NCI-H82 treated with DMSO at 0.1 percent for 48 hours (cell line): ENCODE data around the gene MYO5C.

Experiments used
- DNase-seq: peaks from one replicate; lab custom pipeline; 2025; ENCODE audit not compliant: unreplicated experiment; lab: John Stamatoyannopoulos, UW

The MYO5C gene, protein sequence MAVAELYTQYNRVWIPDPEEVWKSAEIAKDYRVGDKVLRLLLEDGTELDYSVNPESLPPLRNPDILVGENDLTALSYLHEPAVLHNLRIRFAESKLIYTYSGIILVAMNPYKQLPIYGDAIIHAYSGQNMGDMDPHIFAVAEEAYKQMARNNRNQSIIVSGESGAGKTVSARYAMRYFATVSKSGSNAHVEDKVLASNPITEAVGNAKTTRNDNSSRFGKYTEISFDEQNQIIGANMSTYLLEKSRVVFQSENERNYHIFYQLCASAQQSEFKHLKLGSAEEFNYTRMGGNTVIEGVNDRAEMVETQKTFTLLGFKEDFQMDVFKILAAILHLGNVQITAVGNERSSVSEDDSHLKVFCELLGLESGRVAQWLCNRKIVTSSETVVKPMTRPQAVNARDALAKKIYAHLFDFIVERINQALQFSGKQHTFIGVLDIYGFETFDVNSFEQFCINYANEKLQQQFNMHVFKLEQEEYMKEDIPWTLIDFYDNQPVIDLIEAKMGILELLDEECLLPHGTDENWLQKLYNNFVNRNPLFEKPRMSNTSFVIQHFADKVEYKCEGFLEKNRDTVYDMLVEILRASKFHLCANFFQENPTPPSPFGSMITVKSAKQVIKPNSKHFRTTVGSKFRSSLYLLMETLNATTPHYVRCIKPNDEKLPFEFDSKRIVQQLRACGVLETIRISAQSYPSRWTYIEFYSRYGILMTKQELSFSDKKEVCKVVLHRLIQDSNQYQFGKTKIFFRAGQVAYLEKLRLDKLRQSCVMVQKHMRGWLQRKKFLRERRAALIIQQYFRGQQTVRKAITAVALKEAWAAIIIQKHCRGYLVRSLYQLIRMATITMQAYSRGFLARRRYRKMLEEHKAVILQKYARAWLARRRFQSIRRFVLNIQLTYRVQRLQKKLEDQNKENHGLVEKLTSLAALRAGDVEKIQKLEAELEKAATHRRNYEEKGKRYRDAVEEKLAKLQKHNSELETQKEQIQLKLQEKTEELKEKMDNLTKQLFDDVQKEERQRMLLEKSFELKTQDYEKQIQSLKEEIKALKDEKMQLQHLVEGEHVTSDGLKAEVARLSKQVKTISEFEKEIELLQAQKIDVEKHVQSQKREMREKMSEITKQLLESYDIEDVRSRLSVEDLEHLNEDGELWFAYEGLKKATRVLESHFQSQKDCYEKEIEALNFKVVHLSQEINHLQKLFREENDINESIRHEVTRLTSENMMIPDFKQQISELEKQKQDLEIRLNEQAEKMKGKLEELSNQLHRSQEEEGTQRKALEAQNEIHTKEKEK (N-terminal part only)

DNA sequence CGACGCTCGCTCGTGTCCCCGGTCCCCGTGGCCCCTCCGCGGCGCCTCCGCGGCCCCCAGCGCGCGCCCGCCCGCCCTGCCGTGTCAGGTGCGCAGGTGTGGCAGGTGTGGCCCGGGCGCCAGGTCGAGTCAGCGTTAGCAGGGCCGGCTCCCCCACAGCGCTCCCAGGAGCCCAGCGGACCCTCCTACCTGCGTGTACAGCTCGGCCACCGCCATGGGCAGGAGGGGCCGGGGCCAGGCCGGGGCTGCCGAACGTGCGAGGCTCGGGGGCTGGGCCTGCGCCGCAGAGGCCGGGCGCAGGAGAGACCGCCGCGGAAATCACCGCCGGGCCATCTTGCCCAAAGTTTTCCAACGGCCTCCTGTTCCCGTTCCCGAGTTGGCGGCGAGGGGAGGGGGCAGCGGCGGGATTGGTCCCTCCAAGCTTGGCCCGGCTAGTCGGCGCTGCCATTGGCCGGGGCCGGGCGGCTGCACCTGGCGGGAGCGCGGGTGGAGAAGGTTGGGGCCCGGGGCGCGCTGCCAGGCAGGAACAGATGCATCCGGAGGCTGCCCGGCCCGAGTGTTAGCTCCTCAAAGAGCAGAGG is at the start of gene MYO5C:
MYO5C (minus strand) TSS at position 384 of the 581 bp plus-strand sequence; CDS start at position 216, 168 bp downstream.
- no peak for DNase-seq

DNA sequence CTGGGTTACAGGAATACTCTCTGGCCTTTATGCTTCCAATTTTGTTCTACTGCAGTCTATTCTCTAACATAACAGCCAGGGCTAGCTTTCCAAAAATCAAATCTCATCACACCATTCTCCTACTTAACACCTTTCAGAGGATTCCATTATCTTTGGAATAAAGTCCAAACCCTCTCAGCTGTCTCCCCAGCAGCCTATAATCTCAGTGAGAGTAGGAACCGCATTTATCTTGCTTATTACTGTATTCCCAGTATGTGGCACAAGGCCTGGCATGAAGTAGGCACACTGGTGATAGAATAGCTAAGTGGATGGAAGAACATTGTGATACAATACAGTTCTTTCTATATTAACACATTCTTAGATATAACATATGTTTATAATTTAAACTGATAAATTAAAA is 49.0 kb upstream of the MYO5C start:
- no peak for DNase-seq

DNA sequence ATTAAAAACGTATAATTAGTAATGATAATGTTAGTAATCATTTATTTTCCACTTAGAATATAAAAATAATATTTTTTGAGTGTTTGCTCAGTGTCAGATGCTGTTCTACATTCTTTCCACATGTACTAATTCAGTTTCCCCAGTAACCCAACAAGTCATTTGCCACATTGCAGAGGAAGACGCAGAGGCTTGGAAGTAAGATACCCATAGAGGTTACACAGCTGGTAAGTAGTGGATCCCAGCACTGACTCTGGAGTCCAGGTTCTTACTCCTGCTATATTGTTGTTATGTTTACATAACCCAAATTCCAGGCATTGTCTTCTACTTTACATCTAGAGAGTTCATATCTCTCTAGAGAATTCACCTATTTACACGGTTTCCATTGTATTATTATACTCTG is 48.2 kb upstream of the MYO5C start:
- DNase-seq: no peak

DNA sequence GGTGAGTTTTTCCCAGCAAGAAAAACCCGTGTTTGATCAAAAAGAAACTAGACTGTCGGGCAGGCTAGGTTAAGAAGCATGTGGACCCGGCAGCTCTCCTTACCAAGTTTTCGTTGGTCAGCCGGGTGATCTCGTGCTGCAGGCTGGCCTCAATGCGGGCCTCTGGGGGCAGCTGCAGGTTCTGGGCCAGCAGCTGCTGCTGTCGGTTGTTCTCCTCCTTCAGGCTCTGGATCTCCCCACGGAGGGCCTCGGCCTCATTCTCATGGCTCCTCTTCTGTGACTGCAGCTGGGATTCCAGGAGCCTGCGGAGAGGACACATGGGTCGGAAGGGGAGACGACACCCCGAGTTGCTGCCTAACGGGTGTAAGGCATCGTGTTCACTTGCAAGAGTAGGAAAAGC is 44.5 kb upstream of the MYO5C start:
- no peak for DNase-seq

DNA sequence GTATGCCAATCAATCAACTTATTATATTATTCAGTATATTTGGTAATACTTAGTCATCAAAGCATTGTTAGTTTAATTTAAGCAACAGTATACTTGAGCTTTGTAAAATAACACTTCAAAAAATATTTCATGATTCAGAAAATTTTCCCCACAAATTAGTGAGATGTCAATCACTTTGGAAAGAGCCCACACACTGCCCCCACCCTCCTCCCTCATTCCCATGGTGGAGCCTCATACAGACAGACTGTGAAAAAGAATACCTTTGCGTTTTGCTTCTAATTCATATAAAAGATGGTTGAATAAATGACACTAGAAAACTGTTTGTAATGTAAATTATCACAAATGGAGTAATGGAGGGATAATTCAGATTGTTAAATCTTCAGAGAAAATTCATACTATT is 43.3 kb upstream of the MYO5C start:
- no peak for DNase-seq

GRCh38 chr15:52338058-52338457 is 42.5 kb upstream of the MYO5C start:
- DNase-seq: no peak

DNA sequence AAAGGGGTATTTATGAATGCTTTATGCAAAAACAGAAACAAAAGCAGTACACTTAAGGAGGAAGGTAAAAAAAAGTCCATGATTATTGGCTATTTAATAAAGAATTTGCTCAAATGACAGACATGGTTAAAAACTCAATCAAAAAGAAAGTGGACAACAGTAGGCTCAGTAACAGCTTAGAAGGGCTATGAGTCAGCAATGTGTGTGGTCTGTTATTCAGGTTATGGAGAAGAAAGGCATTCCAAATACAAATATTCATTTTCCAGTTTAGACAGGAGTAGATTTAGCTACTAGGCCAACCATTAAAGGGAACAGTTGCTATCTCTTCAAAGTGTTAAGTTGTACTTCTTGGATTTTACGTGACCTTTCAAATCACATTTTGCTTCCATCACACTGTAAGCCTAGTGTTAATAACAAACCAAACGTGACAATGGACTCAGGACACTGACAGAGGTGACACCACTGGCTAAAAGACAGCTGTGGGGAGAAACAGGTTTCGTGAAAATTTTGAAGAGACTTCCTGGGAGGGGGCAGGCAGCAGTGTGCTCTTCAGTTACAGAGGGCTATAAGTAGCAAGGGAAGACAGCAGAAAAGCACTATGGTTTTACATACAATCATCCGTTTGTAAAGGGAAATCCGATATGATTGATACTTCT is 41.7 kb upstream of the MYO5C start:
- DNase-seq: no peak

GRCh38 chr15:52336529-52336928 is 40.9 kb upstream of the MYO5C start:
- DNase-seq: no peak

- DNase-seq: no peak
Measured at GRCh38 chr15:52334491-52335160, 39.0 kb upstream of the MYO5C start.

GRCh38 chr15:52331490-52332240 is 36.1 kb upstream of the MYO5C start:
- no peak for DNase-seq

DNA sequence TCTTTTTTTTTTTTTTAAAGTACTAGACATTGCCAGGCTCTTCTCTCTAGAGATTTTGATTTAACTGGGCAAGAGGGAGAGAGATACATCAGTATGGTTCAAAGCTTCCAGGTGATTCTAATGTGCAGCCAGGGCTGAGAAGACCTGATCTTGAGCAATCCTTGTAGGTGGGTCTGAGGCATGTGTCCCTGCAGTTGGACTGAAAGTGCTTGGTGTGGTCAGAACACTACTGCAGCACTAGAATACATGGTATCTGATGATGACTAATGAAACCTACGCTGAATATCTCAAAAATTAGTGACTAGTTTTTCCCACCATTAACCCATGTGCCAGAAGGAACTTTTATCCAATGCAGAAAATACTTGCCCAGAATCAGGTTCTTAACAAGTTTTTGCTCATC is 34.4 kb upstream of the MYO5C start:
- DNase-seq: no peak

GRCh38 chr15:52329150-52329549 is 33.5 kb upstream of the MYO5C start:
- DNase-seq: no peak

DNA sequence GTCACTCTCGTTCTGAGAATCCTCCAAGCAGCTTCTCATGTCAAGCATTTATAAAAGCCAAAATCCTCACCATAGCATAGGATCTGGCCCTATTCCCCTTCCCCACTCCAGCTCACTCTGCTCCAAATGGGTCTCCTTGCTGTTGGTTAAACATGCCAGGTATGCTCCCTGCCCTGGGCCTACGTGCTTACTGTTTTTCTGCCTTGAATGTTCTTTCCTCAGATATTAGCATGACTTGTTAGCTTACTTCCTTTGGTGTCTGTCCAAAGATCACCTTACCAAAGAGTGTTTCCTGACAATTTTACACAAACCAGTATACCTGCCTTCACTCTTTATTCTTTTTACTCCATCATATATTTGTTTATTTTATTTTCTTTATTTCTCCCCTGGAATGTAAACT is 33.1 kb upstream of the MYO5C start:
- no peak for DNase-seq

DNA sequence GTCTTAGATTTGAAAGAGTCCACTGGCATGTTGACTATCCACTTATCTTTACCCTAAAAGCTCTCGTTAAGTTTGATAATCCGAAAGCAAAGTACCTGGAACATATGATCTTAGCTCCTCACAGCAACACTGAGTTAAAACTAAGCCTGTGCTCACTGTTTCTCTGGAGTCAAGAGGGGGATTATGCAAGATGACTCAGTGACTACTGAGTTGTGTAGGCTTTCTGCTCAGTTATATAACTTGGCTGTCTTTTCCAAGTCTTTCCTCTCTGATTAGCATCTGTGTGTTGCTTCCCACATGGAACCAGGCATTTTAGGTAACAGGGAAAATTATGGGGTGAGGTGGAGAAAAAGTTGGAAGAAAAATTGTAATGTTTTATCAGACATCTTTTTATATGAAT is 31.2 kb upstream of the MYO5C start:
- peak; percentile 20 for DNase-seq

DNA sequence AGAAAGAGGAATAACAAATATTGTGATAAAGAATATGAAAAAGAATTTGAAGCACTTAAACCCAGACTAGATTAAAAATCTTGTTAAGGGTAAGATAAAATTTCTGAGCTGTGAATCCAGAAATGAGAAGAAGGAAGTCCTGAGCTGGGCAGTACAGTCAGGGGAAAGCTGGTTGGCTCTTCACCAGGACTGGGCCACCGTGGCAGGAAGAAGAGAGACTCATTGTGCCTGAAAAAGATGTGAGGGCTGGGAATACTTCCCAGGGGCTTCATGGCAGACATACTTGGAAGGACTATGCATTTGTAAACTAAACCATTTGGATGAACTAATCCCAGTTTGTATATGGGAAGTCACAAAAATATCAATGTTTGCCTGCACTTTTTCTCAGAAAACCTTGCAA is 28.5 kb upstream of the MYO5C start:
- no peak for DNase-seq

- no peak for DNase-seq
Measured at GRCh38 chr15:52318729-52319500, 23.3 kb upstream of the MYO5C start.

- no peak for DNase-seq
Measured at GRCh38 chr15:52317688-52318087, 22.1 kb upstream of the MYO5C start.

DNA sequence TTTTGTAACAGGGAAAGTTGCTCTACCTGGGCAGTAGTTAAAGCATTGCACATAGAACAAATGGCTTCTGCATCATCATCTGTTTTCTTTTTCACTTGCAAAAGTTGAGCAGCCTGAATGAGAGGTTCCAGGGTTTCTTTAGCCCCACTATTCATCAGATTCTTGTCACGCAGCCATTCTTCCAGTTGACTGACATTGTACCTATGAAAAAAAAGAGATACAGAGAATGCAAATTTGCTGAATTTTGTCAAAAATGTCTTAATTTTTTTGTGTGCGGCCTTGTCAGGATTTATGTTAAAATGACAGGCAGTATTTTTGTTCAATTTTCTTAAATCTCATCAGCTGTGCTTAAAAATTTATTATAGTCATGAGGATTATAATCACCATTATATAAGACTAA is 21.4 kb upstream of the MYO5C start:
- DNase-seq: no peak
